Kidney tubule cell (primary cell): ENCODE measurements around the gene ACER1.
"Not testable (repeated sequence)": the region's sequence is repeated elsewhere in the genome, so short reads cannot be mapped to it uniquely, and the experiment has no call there.

Source experiments
- DNase-seq: peaks from one replicate; pipeline ENCODE4 v3.0.0-alpha.2; 2018; ENCODE audit warnings: low spot score

The ACER1 gene, protein sequence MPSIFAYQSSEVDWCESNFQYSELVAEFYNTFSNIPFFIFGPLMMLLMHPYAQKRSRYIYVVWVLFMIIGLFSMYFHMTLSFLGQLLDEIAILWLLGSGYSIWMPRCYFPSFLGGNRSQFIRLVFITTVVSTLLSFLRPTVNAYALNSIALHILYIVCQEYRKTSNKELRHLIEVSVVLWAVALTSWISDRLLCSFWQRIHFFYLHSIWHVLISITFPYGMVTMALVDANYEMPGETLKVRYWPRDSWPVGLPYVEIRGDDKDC

DNA sequence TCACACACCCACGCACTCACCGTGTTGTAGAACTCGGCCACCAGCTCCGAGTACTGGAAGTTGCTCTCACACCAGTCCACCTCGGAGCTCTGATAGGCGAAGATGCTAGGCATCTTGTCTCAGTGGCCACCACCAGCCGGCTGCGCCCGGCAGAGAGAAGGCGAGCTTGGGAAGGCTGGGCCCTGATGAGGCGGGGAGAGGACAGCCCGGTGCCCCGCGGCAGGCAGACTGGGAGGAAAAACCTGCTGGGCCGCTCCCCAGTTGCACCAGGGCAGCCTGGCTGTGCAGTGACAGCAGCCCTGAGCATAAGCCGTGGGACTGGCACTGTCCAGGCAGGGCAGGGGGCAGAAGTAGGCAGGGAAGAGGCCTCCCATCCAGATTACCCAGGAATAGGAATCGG lies at the start of gene ACER1:
TSS of gene ACER1 (minus strand) at position 174 of the 400 bp plus-strand sequence. CDS start at position 113, 61 bp downstream.
- no peak for DNase-seq

DNA sequence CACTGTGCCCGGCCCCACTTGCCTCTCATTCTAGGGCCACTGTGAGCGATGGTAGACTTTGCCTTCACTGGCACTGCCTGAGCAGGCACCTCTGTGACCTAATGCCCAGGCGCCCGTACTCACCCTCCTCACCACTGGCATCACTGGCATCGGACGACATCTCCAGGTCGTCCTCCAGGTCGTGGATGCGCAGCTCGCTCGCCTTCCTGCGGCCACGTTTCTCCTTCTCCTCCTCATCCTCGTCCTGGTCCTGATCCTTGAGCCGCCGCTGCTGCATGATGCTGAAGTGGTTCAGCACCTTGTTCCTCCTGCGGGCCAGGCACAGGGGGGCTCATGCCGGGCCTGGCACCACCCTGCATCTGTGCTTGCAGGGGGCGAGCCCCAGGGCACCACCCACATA lies 49.8 kb upstream of the ACER1 start:
- DNase-seq: no peak

DNA sequence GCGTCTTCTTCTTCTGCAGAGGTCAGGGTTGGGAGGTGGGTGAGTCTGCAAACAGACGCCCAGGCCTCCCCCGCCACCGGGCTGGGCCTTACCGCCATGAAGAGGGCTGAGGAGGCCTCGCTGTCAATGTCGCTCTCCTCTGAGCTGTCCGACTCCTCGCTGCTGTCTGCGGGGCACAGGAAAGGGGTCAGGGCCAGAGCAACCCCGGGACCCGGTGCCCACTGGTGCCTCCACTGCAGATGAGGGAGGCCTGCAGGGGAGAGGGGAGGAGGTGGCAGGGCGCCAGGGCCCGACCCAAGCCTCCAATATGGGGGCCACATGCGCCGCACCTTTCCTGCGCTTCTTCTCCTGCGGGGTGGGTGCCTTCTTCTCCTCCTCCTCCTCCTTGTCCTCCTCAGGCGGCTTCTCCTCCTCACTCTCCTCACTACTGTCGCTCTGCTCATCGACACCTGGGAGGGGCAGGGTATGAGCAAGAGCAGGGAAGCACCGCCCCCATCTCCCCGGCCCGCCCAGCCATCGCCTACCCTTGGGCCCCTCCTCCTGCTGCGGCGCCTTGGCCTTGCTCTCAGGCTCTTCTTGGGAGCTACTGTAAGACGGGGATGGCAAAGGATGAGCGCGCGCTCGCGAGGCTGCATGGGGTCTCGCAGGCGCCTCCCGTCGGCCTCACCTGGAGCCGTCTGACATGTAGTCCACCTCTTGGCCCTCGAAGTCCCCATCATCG lies 47.8 kb upstream of the ACER1 start:
- DNase-seq: no peak

DNA sequence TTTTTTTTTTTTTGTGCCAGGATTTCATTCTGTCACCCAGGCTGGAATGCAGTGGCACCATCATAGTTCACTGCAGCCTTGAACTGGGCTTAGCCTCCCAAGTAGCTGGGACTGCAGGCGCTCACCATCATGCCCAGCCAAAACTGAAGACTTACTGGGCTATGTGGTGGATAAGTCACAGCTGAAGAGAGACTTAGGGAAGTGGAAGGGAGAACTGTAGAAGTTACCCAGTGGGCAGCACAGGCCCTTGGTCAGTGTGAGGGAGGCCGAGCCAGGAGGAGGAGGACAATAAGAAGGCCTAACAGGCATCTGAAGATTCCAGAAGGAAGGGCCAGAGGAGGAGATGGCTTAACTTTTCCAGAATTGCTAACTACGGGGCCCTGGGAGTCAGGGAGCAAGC lies 46.3 kb upstream of the ACER1 start:
- DNase-seq: no peak

DNA sequence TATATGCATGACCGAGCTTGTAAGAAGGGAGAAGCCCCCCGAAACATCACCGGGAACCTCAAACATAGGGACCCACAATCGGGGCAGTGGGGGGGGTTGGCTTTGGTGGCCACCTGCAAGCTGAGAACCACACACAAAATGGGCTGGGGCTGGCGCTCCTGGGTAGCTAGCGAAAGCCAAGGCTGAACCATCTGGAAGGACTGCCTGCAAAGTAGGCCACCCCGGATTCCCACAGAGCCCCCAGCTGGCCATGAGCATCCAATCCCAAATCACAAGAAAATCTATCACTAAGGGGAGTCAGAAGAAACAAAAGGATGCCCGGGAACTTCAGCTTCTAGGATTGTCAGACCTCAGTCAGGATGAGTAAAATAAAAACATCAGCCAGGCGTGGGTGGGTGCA lies 45.1 kb upstream of the ACER1 start:
- DNase-seq: no peak

DNA sequence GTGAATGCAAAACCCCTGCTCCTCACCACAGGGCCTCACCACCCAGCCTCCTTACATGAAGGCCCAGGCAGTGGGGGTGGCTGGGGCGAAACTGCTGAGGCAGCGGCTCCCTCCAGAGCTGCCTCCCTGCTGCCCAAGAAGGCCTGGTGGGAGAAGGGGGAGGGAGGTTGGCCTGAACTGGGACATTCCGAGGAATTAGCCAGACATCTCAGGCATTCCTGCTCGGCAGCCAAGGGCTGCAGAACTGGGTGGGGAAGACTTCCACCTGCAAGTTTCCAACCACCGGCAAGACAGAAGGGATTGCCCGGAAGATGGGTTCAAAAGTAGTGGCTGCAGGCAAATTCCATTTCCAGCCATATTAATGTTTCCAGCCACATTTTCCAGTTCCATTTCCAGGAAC lies 44.6 kb upstream of the ACER1 start:
- peak; percentile 77 for DNase-seq

DNA sequence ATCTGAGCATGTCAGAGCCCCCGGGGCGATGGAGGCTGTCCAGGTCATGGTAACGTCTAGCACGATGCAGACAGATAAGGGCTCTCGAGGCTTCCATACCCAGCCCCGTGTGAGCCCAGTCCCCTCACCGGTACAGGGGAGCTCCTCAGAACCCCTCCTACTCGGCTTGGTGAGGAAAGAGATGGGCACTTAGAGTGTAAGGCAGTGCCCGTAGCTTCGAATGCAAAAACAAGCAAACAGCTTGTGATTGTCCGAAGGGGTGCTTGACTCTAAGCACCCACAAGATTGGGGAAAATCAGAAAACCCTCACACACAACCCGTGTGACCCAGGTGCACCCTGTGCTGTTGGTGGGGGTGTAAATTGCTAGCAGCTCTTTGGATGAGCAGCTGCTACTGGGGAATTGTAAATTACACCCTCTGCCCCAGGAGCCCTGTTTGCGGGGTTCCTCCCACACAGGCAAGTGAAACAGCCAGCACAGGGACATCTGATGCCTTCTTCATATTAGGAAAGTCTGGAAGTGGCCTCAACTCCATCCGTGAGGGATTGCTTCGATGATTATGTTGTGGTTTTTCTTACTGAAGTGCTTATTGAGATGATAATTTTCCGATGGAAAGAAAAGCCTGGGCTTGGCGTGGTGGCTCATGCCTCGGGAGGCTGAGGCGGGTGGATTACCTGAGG lies 43.2 kb upstream of the ACER1 start:
- no peak for DNase-seq

DNA sequence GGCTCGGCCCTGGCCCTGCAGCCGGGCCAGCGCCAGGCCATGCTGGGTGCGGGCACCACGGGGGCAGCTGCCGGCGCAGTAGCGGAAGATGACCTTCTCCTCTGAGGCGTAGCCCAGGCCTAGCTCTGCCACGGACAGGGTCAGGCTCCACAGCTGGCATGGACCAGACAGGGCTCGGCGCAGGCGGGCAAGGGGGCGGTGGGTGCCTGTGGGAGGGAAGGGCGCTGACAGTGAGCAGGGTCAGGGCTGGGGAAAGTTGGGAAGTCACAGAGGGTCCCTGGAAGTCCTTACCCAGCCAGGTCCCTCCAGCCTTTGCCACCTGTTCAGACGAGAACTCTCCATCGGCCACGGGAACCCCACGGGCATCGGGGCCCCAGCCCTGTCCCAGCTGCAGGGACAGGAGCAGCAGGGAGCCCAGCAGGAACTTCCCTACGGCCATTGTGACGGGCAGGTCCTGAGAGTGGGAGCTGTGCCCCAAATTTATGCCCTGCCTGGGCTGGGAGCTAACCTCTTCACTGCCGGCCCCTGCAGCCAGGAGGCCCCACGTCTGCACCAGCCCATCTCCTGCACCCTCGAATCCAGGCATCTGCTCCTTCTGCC lies 42.1 kb upstream of the ACER1 start, which contains the start of gene PSPN:
TSS of gene PSPN (minus strand) at position 523 of the 600 bp plus-strand sequence. CDS start at position 439, 84 bp downstream.
- DNase-seq: no peak

DNA sequence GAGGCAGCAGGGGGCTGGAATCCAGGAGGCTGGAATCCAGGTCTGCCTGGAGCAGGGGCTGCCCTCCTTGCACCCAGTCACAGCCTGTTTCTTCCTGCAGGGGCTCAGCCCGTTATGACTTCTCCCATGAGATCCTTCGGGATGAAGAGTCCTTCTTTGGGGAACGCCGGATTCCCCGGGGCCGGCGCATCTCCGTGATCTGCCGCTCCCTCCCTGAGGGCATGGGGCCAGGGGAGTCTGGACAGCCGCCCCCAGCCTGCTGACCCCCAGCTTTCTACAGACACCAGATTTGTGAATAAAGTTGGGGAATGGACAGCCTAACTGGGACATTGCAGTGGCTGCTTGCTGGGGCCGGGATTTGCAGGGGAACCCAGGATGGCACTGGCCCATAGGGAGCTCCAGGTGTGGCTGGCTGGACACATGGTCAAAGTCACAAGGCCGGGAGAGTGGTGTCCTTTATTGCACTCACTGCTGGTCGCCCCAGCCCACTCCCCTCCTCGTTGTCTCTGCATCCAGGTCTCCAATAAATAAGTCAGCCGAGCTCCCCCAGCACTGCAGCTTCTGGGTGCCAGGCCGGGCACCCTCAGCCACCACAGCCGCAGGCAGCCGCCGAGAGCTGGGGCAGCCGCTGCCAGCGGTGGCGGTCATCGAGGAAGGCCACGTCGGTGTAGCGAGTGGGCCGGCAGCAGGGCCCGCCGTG lies 41.4 kb upstream of the ACER1 start:
- DNase-seq: no peak

DNA sequence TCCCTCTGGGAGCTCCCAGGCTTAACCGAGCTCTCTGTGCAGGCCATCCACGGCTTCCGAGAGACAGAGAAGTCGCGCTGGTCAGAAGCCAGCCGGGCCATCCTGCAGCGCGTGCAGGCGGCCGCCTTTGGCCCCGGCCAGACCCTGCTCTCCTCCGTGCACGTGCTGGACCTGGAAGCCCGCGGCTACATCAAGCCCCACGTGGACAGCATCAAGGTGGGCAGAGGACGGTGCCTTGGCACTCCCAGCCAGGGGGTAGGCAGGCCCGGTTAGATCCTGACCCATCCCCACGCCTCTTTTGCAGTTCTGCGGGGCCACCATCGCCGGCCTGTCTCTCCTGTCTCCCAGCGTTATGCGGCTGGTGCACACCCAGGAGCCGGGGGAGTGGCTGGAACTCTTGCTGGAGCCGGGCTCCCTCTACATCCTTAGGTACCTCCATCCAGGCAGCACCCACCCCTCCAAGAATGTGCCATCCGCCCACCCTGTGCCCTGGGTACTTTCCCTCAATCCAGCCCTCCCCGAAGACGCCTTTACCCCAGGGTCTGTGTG lies 40.8 kb upstream of the ACER1 start:
- DNase-seq: no peak

DNA sequence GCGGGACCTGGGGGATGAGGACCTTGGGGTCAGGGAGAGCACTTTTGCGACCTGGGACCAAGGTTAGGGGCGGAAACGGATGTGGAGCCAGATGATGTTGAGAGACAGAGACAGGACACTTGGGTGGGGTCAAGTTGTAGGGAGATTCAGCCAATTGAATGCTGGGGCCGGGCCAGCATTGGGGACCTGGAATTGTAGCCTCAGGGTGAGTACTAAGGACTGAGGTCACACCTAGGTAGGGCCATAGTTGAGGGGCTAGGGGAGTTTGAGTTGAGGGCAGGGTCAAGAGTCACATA lies 40.3 kb upstream of the ACER1 start:
- no peak for DNase-seq

DNA sequence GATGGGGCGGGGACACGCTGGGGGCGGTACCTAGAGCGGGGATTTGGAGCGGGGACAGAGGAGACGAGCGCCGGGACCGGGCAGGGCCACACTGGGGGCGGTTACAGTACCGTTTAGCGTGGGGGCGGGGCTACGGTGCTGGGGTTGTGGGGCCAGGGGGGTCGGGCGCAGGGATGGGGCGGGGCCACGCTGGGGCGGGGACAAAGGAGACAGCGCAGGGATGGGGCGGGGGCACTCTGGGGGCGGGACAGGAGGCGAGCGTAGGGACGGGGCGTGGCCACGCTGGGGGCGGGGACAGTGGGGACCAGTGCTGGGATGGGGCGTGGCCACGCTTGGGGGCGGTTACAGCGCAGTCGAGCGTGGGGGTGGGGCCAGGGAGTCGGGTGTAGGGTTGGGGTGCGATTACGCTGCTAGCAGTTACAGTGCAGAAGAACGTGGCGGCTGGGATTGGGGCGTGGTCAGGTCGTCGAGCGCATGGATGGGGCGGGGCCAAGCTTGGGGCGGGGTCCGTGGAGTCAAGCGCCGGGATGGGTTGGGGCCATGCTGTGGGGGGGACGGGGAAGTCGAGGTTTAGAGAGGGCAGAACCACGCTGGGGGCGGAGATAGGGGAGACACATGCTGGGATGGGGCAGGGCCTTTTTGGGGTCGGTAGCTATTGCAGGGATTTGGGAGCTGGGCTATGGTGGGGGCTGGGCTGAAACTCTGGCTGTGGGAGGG lies 39.8 kb upstream of the ACER1 start:
- DNase-seq: peak; percentile 96

DNA sequence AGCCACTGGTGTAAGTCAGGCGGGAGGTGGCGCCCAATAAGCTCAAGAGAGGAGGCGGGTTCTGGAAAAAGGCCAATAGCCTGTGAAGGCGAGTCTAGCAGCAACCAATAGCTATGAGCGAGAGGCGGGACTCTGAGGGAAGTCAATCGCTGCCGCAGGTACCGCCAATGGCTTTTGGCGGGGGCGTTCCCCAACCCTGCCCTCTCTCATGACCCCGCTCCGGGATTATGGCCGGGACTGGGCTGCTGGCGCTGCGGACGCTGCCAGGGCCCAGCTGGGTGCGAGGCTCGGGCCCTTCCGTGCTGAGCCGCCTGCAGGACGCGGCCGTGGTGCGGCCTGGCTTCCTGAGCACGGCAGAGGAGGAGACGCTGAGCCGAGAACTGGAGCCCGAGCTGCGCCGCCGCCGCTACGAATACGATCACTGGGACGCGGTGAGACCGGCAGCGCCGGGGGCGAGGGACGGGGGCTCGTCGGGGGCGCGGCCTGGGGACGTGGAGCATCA lies 39.2 kb upstream of the ACER1 start, which contains the start of gene ALKBH7:
TSS of gene ALKBH7 (plus strand) at position 201 of the 502 bp plus-strand sequence. CDS start at position 228, 27 bp downstream.
- DNase-seq: peak; percentile 100

DNA sequence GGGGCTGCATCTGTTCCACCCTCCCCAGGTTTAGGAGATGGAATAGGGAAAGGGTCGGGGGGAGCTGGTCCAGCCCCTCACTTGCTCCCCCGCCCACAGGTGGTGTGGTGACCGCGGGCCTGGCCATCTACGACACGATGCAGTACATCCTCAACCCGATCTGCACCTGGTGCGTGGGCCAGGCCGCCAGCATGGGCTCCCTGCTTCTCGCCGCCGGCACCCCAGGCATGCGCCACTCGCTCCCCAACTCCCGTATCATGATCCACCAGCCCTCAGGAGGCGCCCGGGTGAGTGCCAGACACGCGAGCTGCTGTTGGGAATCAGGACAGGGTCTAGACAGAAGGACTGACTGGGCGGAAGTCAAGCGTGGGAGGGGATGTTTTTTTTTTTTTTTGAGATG lies 30.9 kb upstream of the ACER1 start:
- no peak for DNase-seq

DNA sequence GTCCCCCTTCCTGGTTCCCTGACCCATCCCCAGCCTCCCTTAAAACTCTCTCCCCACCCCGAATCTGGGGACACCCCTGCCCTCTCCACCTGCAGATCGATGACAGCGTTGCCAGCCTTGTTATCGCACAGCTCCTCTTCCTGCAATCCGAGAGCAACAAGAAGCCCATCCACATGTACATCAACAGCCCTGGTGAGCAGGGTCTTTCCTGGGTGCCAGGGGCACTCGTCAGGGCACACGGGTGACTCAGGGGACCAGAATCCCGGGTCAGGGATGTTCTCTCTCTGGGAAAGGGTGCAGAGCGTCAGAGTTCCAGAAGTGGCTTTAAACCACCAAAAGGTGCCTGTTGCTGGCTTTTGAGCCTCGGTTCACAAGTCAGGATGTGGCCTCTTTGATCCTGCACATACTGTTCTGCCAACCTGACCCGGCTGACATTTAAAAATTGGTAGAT lies 29.0 kb upstream of the ACER1 start:
- DNase-seq: peak; percentile 25

DNA sequence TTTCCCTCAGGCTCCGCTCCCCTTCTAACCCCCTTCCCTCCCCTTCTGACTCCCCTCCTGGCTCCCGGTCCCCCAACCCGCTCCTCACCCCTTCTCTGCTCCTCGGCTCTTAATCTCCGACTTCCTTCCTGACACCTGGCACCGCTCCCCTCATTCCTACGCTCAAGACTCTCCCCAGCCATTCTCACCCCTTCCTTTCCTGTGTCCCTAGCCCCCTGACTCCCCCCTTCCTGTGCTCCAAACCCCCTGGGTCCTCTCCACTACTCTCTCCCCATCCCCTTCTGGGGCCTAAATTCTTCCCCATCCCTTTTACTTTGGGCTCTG lies 28.6 kb upstream of the ACER1 start:
- no peak for DNase-seq

DNA sequence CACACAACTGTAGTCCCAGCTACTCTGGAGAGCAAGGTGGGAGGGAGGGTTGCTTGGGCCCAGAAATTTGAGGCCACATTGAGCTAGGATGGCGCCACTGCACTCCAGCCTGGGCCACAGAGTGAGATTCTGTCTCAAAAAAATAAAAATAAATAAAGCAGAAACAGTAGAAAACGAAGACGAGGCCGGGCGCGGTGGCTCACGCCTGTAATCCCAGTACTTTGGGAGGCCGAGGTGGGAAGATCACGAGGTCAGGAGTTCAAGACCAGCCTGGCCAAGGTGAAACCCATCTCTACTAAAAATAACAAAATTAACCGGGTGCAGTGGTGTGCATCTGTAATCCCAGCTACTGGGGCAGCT lies 27.4 kb upstream of the ACER1 start:
- DNase-seq: not testable (repeated sequence)

DNA sequence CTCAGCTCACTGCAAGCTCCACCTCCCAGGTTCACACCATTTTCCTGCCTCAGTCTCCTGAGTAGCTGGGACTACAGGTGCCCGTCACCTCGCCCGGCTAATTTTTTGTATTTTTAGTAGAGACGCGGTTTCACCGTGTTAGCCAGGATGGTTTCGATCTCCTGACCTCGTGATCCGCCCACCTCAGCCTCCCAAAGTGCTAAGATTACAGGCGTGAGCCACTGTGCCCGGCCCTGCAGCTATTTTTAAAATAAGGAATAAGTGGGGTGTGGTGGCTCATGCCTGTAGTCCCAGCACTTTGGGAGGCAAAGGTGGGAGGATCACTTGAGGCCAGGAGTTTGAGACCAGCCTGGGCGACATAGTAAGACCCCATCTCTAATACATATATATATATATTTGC lies 27.0 kb upstream of the ACER1 start:
- not testable (repeated sequence) for DNase-seq

DNA sequence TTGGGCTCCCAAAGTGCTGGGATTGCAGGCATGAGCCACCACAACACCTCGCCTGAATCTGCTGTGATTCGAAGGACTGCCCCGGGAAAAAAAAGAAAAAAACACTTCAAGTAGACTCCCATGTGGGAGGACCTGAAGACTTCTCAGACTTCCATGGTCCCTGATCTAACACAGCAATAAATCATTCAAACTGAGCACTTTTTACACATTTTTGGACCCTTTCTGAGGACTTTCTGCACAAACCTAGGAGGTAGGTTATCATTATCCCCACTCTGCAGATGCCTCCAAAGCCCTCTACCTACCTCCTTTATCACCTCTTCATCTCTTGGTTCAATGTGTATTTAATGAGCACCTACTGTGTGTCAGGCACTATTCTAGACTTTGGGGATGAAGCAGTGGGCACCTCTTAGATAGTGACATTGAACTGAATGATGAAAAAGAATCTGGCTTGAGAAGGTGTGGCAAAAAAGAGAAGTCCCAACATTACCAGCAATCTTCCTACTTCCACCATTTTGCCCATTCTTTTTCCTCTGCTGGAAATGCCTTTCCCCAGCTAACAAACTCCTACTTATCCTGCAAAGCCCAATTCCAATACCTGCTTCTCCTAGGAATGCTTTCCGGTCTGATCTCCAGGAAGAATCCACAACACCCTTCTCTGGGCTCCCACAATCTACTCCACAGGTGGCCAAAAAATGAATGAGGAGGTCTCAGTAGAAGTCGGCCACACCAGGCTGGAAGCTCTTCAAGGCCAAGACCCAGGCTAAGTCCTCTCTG lies 26.3 kb upstream of the ACER1 start:
- no peak for DNase-seq

DNA sequence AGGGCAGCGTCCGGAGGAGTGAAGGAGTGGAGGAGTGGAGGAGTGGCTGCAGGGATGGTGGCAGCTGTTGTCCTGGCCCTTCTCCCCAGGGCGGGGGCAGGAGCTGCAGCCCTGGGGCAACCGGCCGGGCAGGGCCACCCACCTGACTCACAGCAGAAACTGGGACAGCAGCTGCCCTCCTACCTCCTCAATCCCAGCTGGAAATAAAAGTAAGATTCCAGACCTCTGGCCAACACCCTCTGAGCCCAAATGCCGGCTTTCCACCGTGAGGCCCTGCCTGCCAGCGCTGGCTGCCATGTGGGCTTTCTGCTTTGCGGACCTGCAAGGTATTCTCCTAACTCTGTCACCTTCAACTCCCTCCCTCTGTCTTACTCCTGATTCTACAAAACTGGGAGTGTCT lies 24.6 kb upstream of the ACER1 start:
- DNase-seq: peak; percentile 30
